ENCODE data around the gene SMTNL1. TPM values are rescaled to one million over a fixed set of nuclear protein-coding genes. Genes with fewer than 3 reads are reported as not detected.

The SMTNL1 gene
- total RNA-seq, 8 experiments from 2014 or later: 0.25 to 0.60 (median 0.42) TPM; not detected in 1

- 50 to 86% (median 82%) methylated on average over 1 of the region's 2 CpGs; no CpG with 5 or more reads in 6 of the 10 experiments for WGBS, 10 experiments
- in situ Hi-C loops (cut with MboI; ENCODE audit: low pct_unique_long_range_greater_than_20kb in 2 of 9, low sequenced_read_pairs in 9 of 9, unreplicated experiment in 9 of 9): no loop called here
- Histone ChIP-seq H3K27ac (no peak overlapping the region), H3K4me3 (no peak overlapping the region), H3K4me1 (replicated peaks in 1 of 2) (no peaks in the 10 kb centered on the region)
- ATAC-seq (replicated peaks in 6 of 8): no peak
Observed at GRCh38 chr11:57555393-57555792, 18.0 kb downstream of the SMTNL1 start.

- H3K4me3 ChIP-seq: no peak overlapping the region
- no peak for ATAC-seq (replicated peaks in 6 of 8)
- in situ Hi-C loops (cut with MboI; ENCODE audit: low pct_unique_long_range_greater_than_20kb in 2 of 9, low sequenced_read_pairs in 9 of 9, unreplicated experiment in 9 of 9): no loop called here
- H3K27ac ChIP-seq: no peak overlapping the region
- H3K4me1 ChIP-seq (replicated peaks in 1 of 2): no peaks in the 10 kb centered on the region
- WGBS, 10 experiments: 17 to 87% (median 75%) methylated on average over 1 to 6 of the region's 8 CpGs; no CpG with 5 or more reads in 5 of the 10 experiments
Observed at GRCh38 chr11:57556041-57556440, 18.6 kb downstream of the SMTNL1 start.

- no peak overlapping the region for H3K27ac ChIP-seq
- no peak overlapping the region for H3K4me3 ChIP-seq
- in situ Hi-C loops (cut with MboI; ENCODE audit: low pct_unique_long_range_greater_than_20kb in 2 of 9, low sequenced_read_pairs in 9 of 9, unreplicated experiment in 9 of 9): loop anchor here in 1 of 9 experiments (10.0 kb wide), 1 partner anchor 85 kb away; the partner anchor contains the start of gene YPEL4
- WGBS, 10 experiments: 72 to 100% (median 91%) methylated on average over 2 to 4 of the region's 4 CpGs; no CpG with 5 or more reads in 6 of the 10 experiments
- no peaks in the 10 kb centered on the region for H3K4me1 ChIP-seq (replicated peaks in 1 of 2)
- no peak for ATAC-seq (replicated peaks in 6 of 8)
Observed at GRCh38 chr11:57560146-57560545, 22.8 kb downstream of the SMTNL1 start.

- WGBS, 10 experiments: 18 to 100% (median 80%) methylated on average over 1 to 4 of the region's 4 CpGs; no CpG with 5 or more reads in 1 of the 10 experiments
- in situ Hi-C loops (cut with MboI; ENCODE audit: low pct_unique_long_range_greater_than_20kb in 2 of 9, low sequenced_read_pairs in 9 of 9, unreplicated experiment in 9 of 9): loop anchor here in 1 of 9 experiments (10.0 kb wide), 1 partner anchor 82 kb away; the partner anchor contains the start of gene YPEL4
Observed at GRCh38 chr11:57562596-57562995, 25.2 kb downstream of the SMTNL1 start.

GRCh38 chr11:57566005-57566904 is 28.9 kb downstream of the SMTNL1 start:
- H3K4me1 ChIP-seq (replicated peaks in 1 of 2): peaks cover 11 to 19% of the 10 kb centered on the region in 2 donors
- whole genome bisulfite sequencing, 10 experiments: 43 to 100% (median 61%) methylated on average over 1 to 4 of the region's 4 CpGs; no CpG with 5 or more reads in 3 of the 10 experiments
- peak in 2 of 8 experiments; percentile 25 to 32 for ATAC-seq (replicated peaks in 6 of 8)
- no peak overlapping the region for H3K27ac ChIP-seq
- H3K4me3 ChIP-seq: peak overlapping the region; percentile 82 to 99 (median 90)
- in situ Hi-C loops (cut with MboI; ENCODE audit: low pct_unique_long_range_greater_than_20kb in 2 of 9, low sequenced_read_pairs in 9 of 9, unreplicated experiment in 9 of 9): loop anchor here in 2 of 9 experiments (5.0 to 10.0 kb wide), 2 partner anchors 76 to 79 kb away; partner anchors contain the start of gene YPEL4 (in 1 of the 2)

More at GRCh38 chr11:57562596-57562995, 25.2 kb downstream of the SMTNL1 start:
- no peak overlapping the region for H3K4me3 ChIP-seq
- no peak overlapping the region for H3K27ac ChIP-seq
- no peak for ATAC-seq (replicated peaks in 6 of 8)
- peaks cover 8% of the 10 kb centered on the region in 2 donors for H3K4me1 ChIP-seq (replicated peaks in 1 of 2)

- in situ Hi-C loops (cut with MboI; ENCODE audit: low pct_unique_long_range_greater_than_20kb in 2 of 9, low sequenced_read_pairs in 9 of 9, unreplicated experiment in 9 of 9): loop anchor here in 2 of 9 experiments (5.0 to 10.0 kb wide), 2 partner anchors 75 to 78 kb away; partner anchors contain the start of gene YPEL4 (in 1 of the 2)
- ATAC-seq (replicated peaks in 6 of 8): peak in 3 of 8 experiments; percentile 12 to 50 (median 13)
- Histone ChIP-seq H3K4me1 (replicated peaks in 1 of 2) (peaks cover 11 to 19% of the 10 kb centered on the region in 2 donors), H3K27ac (peak overlapping the region; percentile 90 to 96), H3K4me3 (peak overlapping the region; percentile 82 to 99 (median 90))
- 8 to 51% (median 17%) methylated on average over 3 to 7 of the region's 15 CpGs; no CpG with 5 or more reads in 7 of the 10 experiments for WGBS, 10 experiments
Observed at GRCh38 chr11:57566905-57567514, 29.6 kb downstream of the SMTNL1 start.

- peak within 1 kb of the TSS; percentile 82 to 99 (median 90) for H3K4me3 ChIP-seq
- peak within 1 kb of the TSS; percentile 90 to 96 for H3K27ac ChIP-seq
- in situ Hi-C loops (cut with MboI; ENCODE audit: low pct_unique_long_range_greater_than_20kb in 2 of 9, low sequenced_read_pairs in 9 of 9, unreplicated experiment in 9 of 9): loop anchor here in 2 of 9 experiments (5.0 to 10.0 kb wide), 2 partner anchors 75 to 77 kb away; partner anchors contain the start of gene YPEL4 (in 1 of the 2)
- 0% methylated on average over 2 to 7 of the region's 92 CpGs; no CpG with 5 or more reads in 8 of the 10 experiments for WGBS, 10 experiments
- peak; percentile 72 to 89 (median 84) for ATAC-seq (replicated peaks in 6 of 8)
- H3K4me1 ChIP-seq (replicated peaks in 1 of 2): peaks cover 11 to 19% of the 10 kb centered on the region in 2 donors
Observed at GRCh38 chr11:57567515-57568329, 30.3 kb downstream of the SMTNL1 start, which contains the start of gene UBE2L6. TSS of gene UBE2L6 (minus strand) at chr11:57567672. CDS start at chr11:57567611, 61 bp downstream.

- WGBS, 10 experiments: 17 to 100% (median 35%) methylated on average over 1 to 4 of the region's 6 CpGs; no CpG with 5 or more reads in 6 of the 10 experiments
Observed at GRCh38 chr11:57568330-57568766, 31.0 kb downstream of the SMTNL1 start.

GRCh38 chr11:57571606-57572005 is 34.2 kb downstream of the SMTNL1 start:
- 33 to 100% (median 60%) methylated on average over 1 to 2 of the region's 2 CpGs; no CpG with 5 or more reads in 5 of the 10 experiments for WGBS, 10 experiments
- H3K27ac ChIP-seq: no peak overlapping the region
- no peak overlapping the region for H3K4me3 ChIP-seq
- in situ Hi-C loops (cut with MboI; ENCODE audit: low pct_unique_long_range_greater_than_20kb in 2 of 9, low sequenced_read_pairs in 9 of 9, unreplicated experiment in 9 of 9): no loop called here
- no peak for ATAC-seq (replicated peaks in 6 of 8)
- peaks cover 5 to 11% of the 10 kb centered on the region in 2 donors for H3K4me1 ChIP-seq (replicated peaks in 1 of 2)

More at GRCh38 chr11:57568330-57568766, 31.0 kb downstream of the SMTNL1 start:
- peak in 6 of 8 experiments; percentile 6 to 20 (median 13) for ATAC-seq (replicated peaks in 6 of 8)
- Histone ChIP-seq H3K4me1 (replicated peaks in 1 of 2) (peaks cover 11 to 19% of the 10 kb centered on the region in 2 donors), H3K4me3 (peak overlapping the region; percentile 82 to 99 (median 90)), H3K27ac (peak overlapping the region; percentile 90 to 96)
- in situ Hi-C loops (cut with MboI; ENCODE audit: low pct_unique_long_range_greater_than_20kb in 2 of 9, low sequenced_read_pairs in 9 of 9, unreplicated experiment in 9 of 9): loop anchor here in 2 of 9 experiments (5.0 to 10.0 kb wide), 2 partner anchors 74 to 76 kb away; partner anchors contain the start of gene YPEL4 (in 1 of the 2)

GRCh38 chr11:57574061-57574460 is 36.7 kb downstream of the SMTNL1 start:
- H3K4me1 ChIP-seq (replicated peaks in 1 of 2): peaks cover 5 to 12% of the 10 kb centered on the region in 2 donors
- H3K4me3 ChIP-seq: no peak overlapping the region
- in situ Hi-C loops (cut with MboI; ENCODE audit: low pct_unique_long_range_greater_than_20kb in 2 of 9, low sequenced_read_pairs in 9 of 9, unreplicated experiment in 9 of 9): no loop called here
- H3K27ac ChIP-seq: no peak overlapping the region
- 0 to 100% (median 44%) methylated on average over 1 to 4 of the region's 4 CpGs; no CpG with 5 or more reads in 1 of the 10 experiments for WGBS, 10 experiments
- no peak for ATAC-seq (replicated peaks in 6 of 8)

- Histone ChIP-seq H3K4me3 (no peak overlapping the region), H3K27ac (no peak overlapping the region), H3K4me1 (replicated peaks in 1 of 2) (peaks cover 5 to 6% of the 10 kb centered on the region in 2 donors)
- 0 to 80% (median 73%) methylated on average over 1 to 7 of the region's 9 CpGs; no CpG with 5 or more reads in 3 of the 10 experiments for WGBS, 10 experiments
- in situ Hi-C loops (cut with MboI; ENCODE audit: low pct_unique_long_range_greater_than_20kb in 2 of 9, low sequenced_read_pairs in 9 of 9, unreplicated experiment in 9 of 9): no loop called here
- ATAC-seq (replicated peaks in 6 of 8): no peak
Observed at GRCh38 chr11:57584341-57584740, 46.9 kb downstream of the SMTNL1 start.

Data from motor neuron (in vitro differentiated cells).